GM12801 (cell line): ENCODE measurements around the gene C2CD2L.

Source experiments
- CTCF ChIP-seq: IDR thresholded peaks from one replicate; pipeline ENCODE4 v1.5.1; 2011; ENCODE audit warnings: control low read depth; ENCODE audit not compliant: insufficient read length; ENCODE audit errors: extremely low read depth

Gene C2CD2L

GRCh38 chr11:119158467-119158866 lies 51.3 kb downstream of the C2CD2L start:
- no peak for TF ChIP-seq CTCF

GRCh38 chr11:119160151-119160550 lies 53.0 kb downstream of the C2CD2L start:
- TF ChIP-seq CTCF, result no peak

- no peak for TF ChIP-seq CTCF
These were observed 54.7 kb downstream of the C2CD2L start for GRCh38 chr11:119161871-119162270.

GRCh38 chr11:119166368-119167076 lies 59.4 kb downstream of the C2CD2L start:
- TF ChIP-seq CTCF, result no peak

GRCh38 chr11:119167933-119168332 lies 60.8 kb downstream of the C2CD2L start:
- no peak for TF ChIP-seq CTCF
